ENCODE measurements around the gene PRDM7. TPM values are rescaled to one million over a fixed set of nuclear protein-coding genes. Genes with fewer than 3 reads are reported as not detected.
A peak's percentile ranks its signal among the peaks of the same experiment; 100 is the strongest.

The PRDM7 gene
- total and polyA plus RNA-seq, 9 of the 15 experiments (the other 6 are each of a cell fraction or from before 2014, with no cell fraction given) = not detected

GRCh38 chr16:90083139-90083538 is 6.0 kb upstream of the PRDM7 start:
- no peak for DNase-seq (ENCODE audit: extremely low read depth in 1 of 4, low spot score in 3 of 4)
- no peaks in the 10 kb centered on the region for H3K9me3 ChIP-seq (replicated peaks; ENCODE audit: control insufficient read depth, insufficient read depth, low read depth, low read length)
- H3K4me3 ChIP-seq = no peak overlapping the region
- BruUV-seq (replicated peaks) = no TSS peak
- H2AFZ ChIP-seq (ENCODE audit: low read depth, low read length) = peak overlapping the region; percentile 33; the same call in 1 of the 2 replicates
- H3K27me3 ChIP-seq (ENCODE audit: control insufficient read depth in 2 of 2, insufficient read depth in 2 of 2, low read length in 2 of 2) = no peaks in the 10 kb centered on the region
- H3K9me1 ChIP-seq (ENCODE audit: control insufficient read depth, insufficient read depth, low read length) = no peaks in the 10 kb centered on the region
- ATAC-seq = no peak
- 82% methylated on average over 8 of the region's 8 CpGs for WGBS (ENCODE audit: insufficient coverage, low coverage, missing lambda C conversion rate)
- peaks cover 3 to 15% of the 10 kb centered on the region in 2 experiments for H3K4me1 ChIP-seq (replicated peaks in 1 of 2; ENCODE audit: control insufficient read depth in 2 of 2, insufficient read depth in 2 of 2, low read length in 2 of 2)
- H3K36me3 ChIP-seq (ENCODE audit: control insufficient read depth, insufficient read depth, low read length) = no peaks in the 10 kb centered on the region
- no peak for FAIRE-seq
- CTCF ChIA-PET (ENCODE audit: low intra/inter-chr PET ratio) = no interaction called here
- no peak overlapping the region for H3K27ac ChIP-seq (ENCODE audit: extremely low read depth, low read depth, low read length)
- H3K9ac ChIP-seq (ENCODE audit: insufficient read depth in 1 of 2, low read depth in 2 of 2, low read length in 2 of 2) = 0 out of 4 replicates have a peak overlapping the region, but pooled peaks of 1 of the 2 experiments have one; percentile 84
- 0 out of 2 replicates have a peak, but pooled peaks have one; percentile 7 for TF ChIP-seq PYGO2 (tag; IDR thresholded peaks at IDR 0.05)
- TF ChIP-seq U2AF2 (optimal IDR thresholded peaks at IDR 0.05; ENCODE audit: low read depth, low read length) = no peak
- TF ChIP-seq SFPQ (IDR thresholded peaks at IDR 0.05; ENCODE audit: low read depth, low read length) = no peak
- intact Hi-C loops (cut with micrococcal nuclease) = no loop called here
- H3K79me2 ChIP-seq (ENCODE audit: control insufficient read depth, insufficient read depth, low read length) = no peaks in the 10 kb centered on the region
- POLR2A ChIA-PET = interaction anchor here (0.6 to 1.6 kb wide), 2 partner anchors 9 to 1219 kb away, joined by 3 read pairs; no protein-coding TSS in a partner anchor
- no peak overlapping the region for H3K4me2 ChIP-seq (ENCODE audit: insufficient read depth, low read length)
- H4K20me1 ChIP-seq (replicated peaks; ENCODE audit: control insufficient read depth, insufficient read depth, low read length) = no peaks in the 10 kb centered on the region
- in situ Hi-C loops (cut with MboI) = no loop called here

All from K562 (cell line).